PC-9 (cell line): Measurements from ENCODE around the gene DNAJB2. TPM values are rescaled to one million over a fixed set of nuclear protein-coding genes. Genes with fewer than 3 reads are reported as not detected.

Experiments used
- BruUV-seq: library from RNA; stranded (reverse); fragments of 400-500 nt; replicated peaks from 2 replicates; lab custom pipeline; 2021; lab: Mats Ljungman, UMichigan
- CTCF ChIA-PET: fragments of 300-600 bp; sonication (Branson Sonifier 250); formaldehyde crosslinking; loops from one replicate; lab custom pipeline; 2022; ENCODE audit warnings: antibody characterized with exemption; lab: Charles Lee
- POLR2A ChIA-PET: fragments of 300-600 bp; sonication (Branson Sonifier 250); formaldehyde crosslinking; loops from one replicate; lab custom pipeline; 2022; ENCODE audit warnings: antibody characterized with exemption; ENCODE audit not compliant: unreplicated experiment; lab: Charles Lee
- DNase-seq, 2 experiments: peaks; one replicate each; pipeline versions ENCODE4 v3.0.0 to v3.0.0-alpha.2; 2015 to 2022; ENCODE audit warnings: mixed read lengths in 1 of 2
- H2AFZ ChIP-seq: fragments of 200-600 bp; sonication (generic); 2 replicates; pipeline ENCODE4 v1.8.1; 2017; ENCODE audit warnings: antibody characterized with exemption
- H3F3A ChIP-seq: fragments of 200-600 bp; sonication (generic); 2 replicates; pipeline ENCODE4 v1.8.1; 2017; ENCODE audit warnings: antibody characterized with exemption, mild to moderate bottlenecking, low read depth; ENCODE audit not compliant: insufficient read depth
- H3K27ac ChIP-seq: fragments of 200-600 bp; sonication (generic); 2 replicates; pipeline ENCODE4 v1.6.1; 2016; ENCODE audit warnings: mixed run types
- H3K27me3 ChIP-seq: fragments of 200-600 bp; sonication (generic); 2 replicates; pipeline ENCODE4 v1.6.1; 2016; ENCODE audit warnings: low read depth, mixed run types; ENCODE audit not compliant: insufficient read depth
- H3K36me3 ChIP-seq: fragments of 200-600 bp; sonication (generic); 2 replicates; pipeline ENCODE4 v1.6.1; 2016; ENCODE audit warnings: low read depth, mixed run types
- H3K4me1 ChIP-seq: fragments of 200-600 bp; sonication (generic); replicated peaks from 2 replicates; pipeline ENCODE4 v1.6.1; 2016; ENCODE audit warnings: mixed run types; ENCODE audit not compliant: insufficient read depth
- H3K4me2 ChIP-seq: fragments of 200-600 bp; sonication (generic); 2 replicates; pipeline ENCODE4 v1.6.1; 2017; ENCODE audit warnings: mixed run types
- H3K4me3 ChIP-seq: fragments of 200-600 bp; sonication (generic); 2 replicates; pipeline ENCODE4 v1.6.1; 2016; ENCODE audit warnings: mixed run types
- H3K79me2 ChIP-seq: fragments of 200-600 bp; sonication (generic); 2 replicates; pipeline ENCODE4 v1.6.1; 2017; ENCODE audit warnings: low read depth, mixed run types
- H3K9me2 ChIP-seq: fragments of 200-600 bp; sonication (generic); 2 replicates; pipeline ENCODE4 v1.8.1; 2017; ENCODE audit warnings: mild to moderate bottlenecking; ENCODE audit not compliant: insufficient read depth
- H3K9me3 ChIP-seq: fragments of 200-600 bp; sonication (generic); 2 replicates; pipeline ENCODE4 v1.8.1; 2016; ENCODE audit warnings: low read depth; ENCODE audit not compliant: insufficient read depth
- H4K20me1 ChIP-seq: fragments of 200-600 bp; sonication (generic); 2 replicates; pipeline ENCODE4 v1.8.1; 2017; ENCODE audit not compliant: insufficient read depth
- CTCF ChIP-seq: fragments of 200-600 bp; sonication (generic); conservative IDR thresholded peaks from 2 replicates; pipeline ENCODE4 v1.6.1; 2017; ENCODE audit warnings: mixed run types, antibody characterized with exemption, mild to moderate bottlenecking, moderate library complexity
- EZH2 ChIP-seq: fragments of 200-600 bp; sonication (generic); IDR thresholded peaks from 2 replicates; pipeline ENCODE4 v1.8.0; 2017; ENCODE audit warnings: antibody characterized with exemption, low read depth
- intact Hi-C: fragments of 100-400 bp; cut with micrococcal nuclease; formaldehyde crosslinking; loops from one replicate; pipeline ENCODE4 v1.10.0; 2022; ENCODE audit not compliant: unreplicated experiment
- total RNA-seq: library from RNA; stranded (reverse); gene quantifications from 2 replicates; pipeline ENCODE4 v1.2.3, GENCODE V29; 2021

Gene DNAJB2
- total RNA-seq, 1 experiment from 2014 or later: 38.5 TPM

- H4K20me1 ChIP-seq: no peaks in the 10 kb centered on the region
- H3K4me2 ChIP-seq: no peak overlapping the region
- no peak for DNase-seq
- ChIA-PET CTCF (no interaction called here), POLR2A (no interaction called here)
- H3K4me3 ChIP-seq: no peak overlapping the region
- intact Hi-C loops: no loop called here
- H3K9me2 ChIP-seq: no peaks in the 10 kb centered on the region
- H3K36me3 ChIP-seq: no peaks in the 10 kb centered on the region
- no peaks in the 10 kb centered on the region for H3K9me3 ChIP-seq
- no TSS peak for BruUV-seq
- H3F3A ChIP-seq: no peaks in the 10 kb centered on the region
- no peaks in the 10 kb centered on the region for H3K79me2 ChIP-seq
- H3K4me1 ChIP-seq: no peaks in the 10 kb centered on the region
- H2AFZ ChIP-seq: no peak overlapping the region
- peaks cover 88% of the 10 kb centered on the region for H3K27me3 ChIP-seq
- TF ChIP-seq EZH2 (no peak), CTCF (no peak)
- no peak overlapping the region for H3K27ac ChIP-seq
These were observed 46.6 kb downstream of the DNAJB2 start for GRCh38 chr2:219325657-219326315.

- POLR2A ChIA-PET: no interaction called here
- no peak overlapping the region for H3K4me3 ChIP-seq
- peaks cover 92% of the 10 kb centered on the region for H3K27me3 ChIP-seq
- no peaks in the 10 kb centered on the region for H3K79me2 ChIP-seq
- H3K4me1 ChIP-seq: no peaks in the 10 kb centered on the region
- no peak for DNase-seq
- no TSS peak for BruUV-seq
- intact Hi-C loops: no loop called here
- no peaks in the 10 kb centered on the region for H3K9me2 ChIP-seq
- H3K4me2 ChIP-seq: no peak overlapping the region
- H3K36me3 ChIP-seq: no peaks in the 10 kb centered on the region
- no peaks in the 10 kb centered on the region for H3K9me3 ChIP-seq
- no peaks in the 10 kb centered on the region for H3F3A ChIP-seq
- no peak overlapping the region for H3K27ac ChIP-seq
- H2AFZ ChIP-seq: no peak overlapping the region
- CTCF ChIA-PET: no interaction called here
- TF ChIP-seq EZH2 (no peak), CTCF (no peak)
- H4K20me1 ChIP-seq: no peaks in the 10 kb centered on the region
These were observed 48.6 kb downstream of the DNAJB2 start for GRCh38 chr2:219327719-219328118.

GRCh38 chr2:219331560-219332213, 52.5 kb downstream of the DNAJB2 start:
- Histone ChIP-seq H3K27ac (no peak overlapping the region), H2AFZ (no peak overlapping the region), H3K9me3 (peaks cover 5% of the 10 kb centered on the region; the same call in 1 of the 2 replicates), H3K4me1 (no peaks in the 10 kb centered on the region), H3K36me3 (no peaks in the 10 kb centered on the region), H3F3A (no peaks in the 10 kb centered on the region), H3K79me2 (no peaks in the 10 kb centered on the region), H3K4me2 (no peak overlapping the region), H3K9me2 (no peaks in the 10 kb centered on the region), H3K4me3 (no peak overlapping the region), H4K20me1 (no peaks in the 10 kb centered on the region), H3K27me3 (peaks cover 84% of the 10 kb centered on the region)
- CTCF ChIA-PET: interaction anchor here (0.7 kb wide), 1 partner anchor 197 kb away, joined by 3 read pairs; no protein-coding TSS in a partner anchor
- intact Hi-C loops: no loop called here
- POLR2A ChIA-PET: no interaction called here
- TF ChIP-seq CTCF: no peak
- TF ChIP-seq EZH2: no peak
- BruUV-seq: no TSS peak
- DNase-seq: peak in 1 of 2 experiments; percentile 12
